ENCODE results near the gene TERT.

GRCh38 chr5:1317921-1318565 lies 23.2 kb upstream of the TERT start:
- TF ChIP-seq CTCF (IDR thresholded peaks at IDR 0.05), result no peak
- TF ChIP-seq EZH2 (IDR thresholded peaks at IDR 0.05), result no peak
- no peak for TF ChIP-seq EZH2phosphoT487 (IDR thresholded peaks at IDR 0.05)
